HepG2 (cell line): ENCODE measurements around the gene TNFAIP1. TPM values are rescaled to one million over a fixed set of nuclear protein-coding genes. Genes with fewer than 3 reads are reported as not detected.

ENCODE experiments used
- ATAC-seq: fragments of 200-7000 bp; cut with Tn5 transposase; 3 replicates; pipeline ENCODE4 v1.9.1; 2020; ENCODE audit warnings: mild to moderate bottlenecking, moderate library complexity
- BruUV-seq: library from RNA; stranded (reverse); fragments of 400-500 nt; replicated peaks from 2 replicates; lab custom pipeline; 2021; lab: Mats Ljungman, UMichigan
- CTCF ChIA-PET: fragments of 300-600 bp; formaldehyde crosslinking; extraction: SDS; loops from one replicate; lab custom pipeline; 2021; ENCODE audit warnings: low total read pairs, inconsistent platforms, low intra/inter-chr PET ratio; lab: Yijun Ruan, JAX
- POLR2A ChIA-PET: fragments of 350-600 bp; sonication (Branson Sonifier 250); formaldehyde crosslinking; loops from one replicate; lab custom pipeline; 2020; ENCODE audit warnings: antibody characterized with exemption, inconsistent platforms; lab: Yijun Ruan, JAX
- DNase-seq: peaks from one replicate; pipeline ENCODE4 v3.0.0-alpha.2; 2015; ENCODE audit warnings: low spot score
- FAIRE-seq: peaks from 3 replicates; lab custom pipeline; 2011; peaks lifted over from hg19 to GRCh38; lab: Jason Lieb, UNC
- H2AFZ ChIP-seq: one replicate; pipeline ENCODE4 v1.6.1; 2011; ENCODE audit warnings: low read length, inconsistent platforms
- H3K27ac ChIP-seq: fragments of 300-600 bp; 3 replicates; pipeline ENCODE4 v1.8.0; 2011; ENCODE audit warnings: mixed run types, mild to moderate bottlenecking, mixed read lengths, low read length, inconsistent platforms; ENCODE audit not compliant: insufficient read depth; ENCODE audit errors: extremely low read length
- H3K27me3 ChIP-seq, 2 experiments: fragments of 200-600 bp in 1 of 2; 2 replicates in 1 of 2; 3 replicates in 1 of 2; pipeline versions ENCODE4 v1.6.0 to v1.8.0; 2011; ENCODE audit warnings: low read length in 2 of 2, mild to moderate bottlenecking in 2 of 2, moderate library complexity in 2 of 2, inconsistent platforms in 1 of 2; ENCODE audit not compliant: insufficient read depth in 2 of 2, control insufficient read depth in 1 of 2
- H3K36me3 ChIP-seq, 2 experiments: fragments of 200-600 bp in 1 of 2; replicated peaks in 1 of 2; 2 replicates in 1 of 2; 3 replicates in 1 of 2; pipeline versions ENCODE4 v1.5.1 to v1.8.0; 2011; ENCODE audit warnings: low read length in 2 of 2, inconsistent platforms in 1 of 2; ENCODE audit not compliant: insufficient read depth in 2 of 2, control insufficient read depth in 1 of 2
- H3K4me1 ChIP-seq: 2 replicates; pipeline ENCODE4 v1.5.1; 2012; ENCODE audit warnings: low read length, inconsistent platforms; ENCODE audit not compliant: insufficient read depth
- H3K4me2 ChIP-seq: 2 replicates; pipeline ENCODE4 v1.6.0; 2011; ENCODE audit warnings: low read depth, low read length, inconsistent platforms
- H3K4me3 ChIP-seq, 3 experiments: fragments of 200-600 bp in 1 of 3; sonication (generic), shearing (Covaris generic) in 1 of 3; replicated peaks in 1 of 3; 2 replicates each; pipeline ENCODE4 v1.5.1; 2011 to 2016; ENCODE audit warnings: low read length in 3 of 3, inconsistent platforms in 2 of 3, low read depth in 2 of 3, mild to moderate bottlenecking in 2 of 3, control low read depth in 1 of 3, mixed read lengths in 1 of 3; ENCODE audit not compliant: insufficient read depth in 1 of 3
- H3K79me2 ChIP-seq: one replicate; pipeline ENCODE4 v1.6.1; 2011; ENCODE audit warnings: low read length, inconsistent platforms; ENCODE audit not compliant: insufficient read depth
- H3K9ac ChIP-seq: 2 replicates; pipeline ENCODE4 v1.6.0; 2011; ENCODE audit warnings: mild to moderate bottlenecking, low read depth, low read length, inconsistent platforms; ENCODE audit not compliant: insufficient read depth
- H3K9me3 ChIP-seq: 2 replicates; pipeline ENCODE4 v1.5.1; 2012; ENCODE audit warnings: mild to moderate bottlenecking, low read length
- H4K20me1 ChIP-seq: 2 replicates; pipeline ENCODE4 v1.6.0; 2011; ENCODE audit warnings: inconsistent platforms, mild to moderate bottlenecking, low read length, moderate library complexity; ENCODE audit not compliant: insufficient read depth
- ETV6 ChIP-seq: sonication (generic); formaldehyde crosslinking; conservative IDR thresholded peaks from 2 replicates; pipeline ENCODE4 v1.4.0; 2020; ENCODE audit warnings: missing genetic modification reagents
- NCOA1 ChIP-seq: sonication (generic); formaldehyde crosslinking; IDR thresholded peaks from 2 replicates; pipeline ENCODE4 v1.9.0; 2021; ENCODE audit warnings: missing genetic modification reagents
- PPARG ChIP-seq: conservative IDR thresholded peaks from 2 replicates; pipeline ENCODE4 v1.6.1; 2016; ENCODE audit warnings: missing biosample characterization, missing genetic modification reagents
- STAT6 ChIP-seq: sonication (generic); formaldehyde crosslinking; IDR thresholded peaks from 2 replicates; pipeline ENCODE4 v1.4.0; 2020; ENCODE audit warnings: missing genetic modification reagents, mild to moderate bottlenecking, borderline replicate concordance
- ZNF317 ChIP-seq: sonication (generic); formaldehyde crosslinking; IDR thresholded peaks from 2 replicates; pipeline ENCODE4 v1.5.0; 2020; ENCODE audit warnings: mild to moderate bottlenecking, missing genetic modification reagents
- ZNF484 ChIP-seq: sonication (generic); formaldehyde crosslinking; IDR thresholded peaks from 2 replicates; pipeline ENCODE4 v1.5.1; 2020; ENCODE audit warnings: mild to moderate bottlenecking, low read depth, missing genetic modification reagents, borderline replicate concordance
- WGBS: methylation state at CpG from one replicate; pipeline ENCODE4 v1.1.6; 2017; ENCODE audit warnings: low lambda C conversion rate; 5-methylcytosine and 5-hydroxymethylcytosine counted together
- in situ Hi-C: cut with HindIII; loops from 2 replicates; pipeline ENCODE4 v1.10.0; 2017; ENCODE audit warnings: low pct_unique_long_range_greater_than_20kb; ENCODE audit not compliant: extremely low pct_ligation_motif_present
- intact Hi-C: fragments of 100-400 bp; cut with micrococcal nuclease; formaldehyde crosslinking; loops from one replicate; pipeline ENCODE4 v1.10.0; 2022; ENCODE audit not compliant: unreplicated experiment
- polyA plus RNA-seq, 8 experiments: library from polyadenylated mRNA; depleted of rRNA in 3 of 8; stranded (reverse) in 7 of 8; unstranded in 1 of 8; fragments of >200 nt; fragmentation: Illumina TruSeq in 4 of 8; extraction: Trizol in 4 of 8; gene quantifications; 2 replicates each; pipeline versions ENCODE4 v1.2.1 to v1.2.3, GENCODE V29; 2011 to 2016; ENCODE audit warnings: low read depth in 4 of 8, missing spikeins in 1 of 8, mixed read lengths in 1 of 8; ENCODE audit not compliant: insufficient read depth in 1 of 8
- total RNA-seq, 5 experiments: library from RNA; depleted of rRNA; stranded (reverse); fragments of >200 nt; fragmentation: Illumina TruSeq; extraction: Trizol; gene quantifications; 2 replicates each; pipeline ENCODE4 v1.2.3, GENCODE V29; 2016; ENCODE audit warnings: low read depth in 1 of 5

Gene TNFAIP1
- total and polyA plus RNA-seq, 2 of the 13 experiments (the other 11 are each of a cell fraction or from before 2014, with no cell fraction given), result 17.5 to 40.6 TPM

- in situ Hi-C loops, result loop anchor here (25.0 kb wide), 1 partner anchor 277 kb away; the partner anchor contains the start of gene NLK
- no peak for DNase-seq
- Histone ChIP-seq H3K4me2 (no peak overlapping the region), H3K27ac (no peak overlapping the region), H3K36me3 (no peaks in the 10 kb centered on the region), H3K9ac (no peak overlapping the region), H3K4me3 (no peak overlapping the region), H3K79me2 (peaks cover 7% of the 10 kb centered on the region), H3K27me3 (no peaks in the 10 kb centered on the region; a peak in 2 of 5 replicates), H3K9me3 (no peaks in the 10 kb centered on the region), H4K20me1 (no peaks in the 10 kb centered on the region), H2AFZ (no peak overlapping the region), H3K4me1 (peaks cover 31% of the 10 kb centered on the region)
- TF ChIP-seq NCOA1 (CRISPR knock-in tag) (no peak), ZNF317 (no peak), ETV6 (CRISPR knock-in tag) (no peak), ZNF484 (CRISPR knock-in tag) (no peak), STAT6 (CRISPR knock-in tag) (no peak), PPARG (CRISPR knock-in tag) (no peak)
- no peak for FAIRE-seq
- ChIA-PET POLR2A (no interaction called here), CTCF (no interaction called here)
- no peak for ATAC-seq
- 20% methylated on average over 2 of the region's 2 CpGs for WGBS
- no TSS peak for BruUV-seq
- intact Hi-C loops, result no loop called here
Observed at GRCh38 chr17:28313841-28314240, 21.7 kb upstream of the TNFAIP1 start.
